HepG2 (cell line): ENCODE measurements around the gene KATNAL1. TPM values are rescaled to one million over a fixed set of nuclear protein-coding genes. Genes with fewer than 3 reads are reported as not detected.

Source experiments
- ATF7-NPFF ChIP-seq: sonication (generic); formaldehyde crosslinking; IDR thresholded peaks from 2 replicates; pipeline ENCODE4 v1.8.1; 2023; ENCODE audit warnings: mild to moderate bottlenecking, low read depth, missing genetic modification reagents, moderate library complexity
- BATF2 ChIP-seq: sonication (generic); formaldehyde crosslinking; IDR thresholded peaks from 2 replicates; pipeline ENCODE4 v1.8.0; 2022; ENCODE audit warnings: mild to moderate bottlenecking, missing genetic modification reagents, moderate library complexity
- HCFC1 ChIP-seq: fragments of 150-350 bp; IDR thresholded peaks from 2 replicates; pipeline ENCODE4 v1.6.1; 2014; ENCODE audit warnings: low read depth, low read length
- IRF2 ChIP-seq: IDR thresholded peaks from 2 replicates; pipeline ENCODE4 v1.6.1; 2018; ENCODE audit warnings: missing genetic modification reagents, missing compliant biosample characterization
- ISX ChIP-seq: sonication (generic); formaldehyde crosslinking; conservative IDR thresholded peaks from 2 replicates; pipeline ENCODE4 v1.5.0; 2020; ENCODE audit warnings: missing genetic modification reagents
- JDP2 ChIP-seq: sonication (generic); formaldehyde crosslinking; IDR thresholded peaks from 2 replicates; pipeline ENCODE4 v1.8.1; 2022; ENCODE audit warnings: missing genetic modification reagents, borderline replicate concordance
- KAT7 ChIP-seq: IDR thresholded peaks from 2 replicates; pipeline ENCODE4 v1.6.1; 2018; ENCODE audit warnings: borderline replicate concordance, missing compliant biosample characterization
- KDM5A ChIP-seq: fragments of 200-600 bp; sonication (generic); IDR thresholded peaks from 2 replicates; pipeline ENCODE4 v1.7.0; 2018; ENCODE audit warnings: antibody characterized with exemption, mild to moderate bottlenecking, low read length, borderline replicate concordance
- MNT ChIP-seq: fragments of 450-650 bp; IDR thresholded peaks from 2 replicates; pipeline ENCODE4 v1.6.1; 2016
- PBX3 ChIP-seq: sonication (generic); formaldehyde crosslinking; IDR thresholded peaks from 2 replicates; pipeline ENCODE4 v1.8.1; 2023; ENCODE audit warnings: missing genetic modification reagents, inconsistent platforms, borderline replicate concordance
- RAD51 ChIP-seq: fragments of 450-650 bp; IDR thresholded peaks from 2 replicates; pipeline ENCODE4 v1.6.1; 2016; ENCODE audit warnings: borderline replicate concordance
- RXRA ChIP-seq: sonication (generic); formaldehyde crosslinking; IDR thresholded peaks from 2 replicates; pipeline ENCODE4 v1.5.1; 2020; ENCODE audit warnings: missing genetic modification reagents
- SP140L ChIP-seq: sonication (generic); formaldehyde crosslinking; IDR thresholded peaks from 2 replicates; pipeline ENCODE4 v1.4.0; 2020; ENCODE audit warnings: missing genetic modification reagents, borderline replicate concordance
- SPEN ChIP-seq: sonication (generic); formaldehyde crosslinking; IDR thresholded peaks from 2 replicates; pipeline ENCODE4 v1.5.1; 2020; ENCODE audit warnings: low read depth, mild to moderate bottlenecking, missing genetic modification reagents
- SRY ChIP-seq: sonication (generic); formaldehyde crosslinking; IDR thresholded peaks from 2 replicates; pipeline ENCODE4 v1.8.0; 2022; ENCODE audit warnings: mild to moderate bottlenecking, missing genetic modification reagents
- ZFX ChIP-seq: sonication (generic); formaldehyde crosslinking; IDR thresholded peaks from 2 replicates; pipeline ENCODE4 v1.4.0; 2020; ENCODE audit warnings: mild to moderate bottlenecking, low read depth, missing genetic modification reagents, moderate library complexity
- ZFYVE20 ChIP-seq: sonication (generic); formaldehyde crosslinking; IDR thresholded peaks from 2 replicates; pipeline ENCODE4 v1.8.0; 2023; ENCODE audit warnings: low read depth, mild to moderate bottlenecking, moderate library complexity, missing genetic modification reagents, borderline replicate concordance
- ZHX2 ChIP-seq, 2 experiments: sonication (generic) in 1 of 2; formaldehyde crosslinking in 1 of 2; IDR thresholded peaks; 2 replicates each; pipeline versions ENCODE4 v1.6.1 to v1.9.0; 2014 to 2022; ENCODE audit warnings: antibody characterized with exemption in 1 of 2, borderline replicate concordance in 1 of 2, inconsistent platforms in 1 of 2, low read depth in 1 of 2, missing genetic modification reagents in 1 of 2
- ZNF234 ChIP-seq: sonication (generic); formaldehyde crosslinking; conservative IDR thresholded peaks from 2 replicates; pipeline ENCODE4 v1.5.1; 2020; ENCODE audit warnings: mild to moderate bottlenecking, missing genetic modification reagents
- ZNF329 ChIP-seq: sonication (generic); formaldehyde crosslinking; IDR thresholded peaks from 2 replicates; pipeline ENCODE4 v1.9.0; 2021; ENCODE audit warnings: low read depth, mild to moderate bottlenecking, missing genetic modification reagents
- ZNF589 ChIP-seq: sonication (generic); formaldehyde crosslinking; conservative IDR thresholded peaks from 2 replicates; pipeline ENCODE4 v1.8.0; 2022; ENCODE audit warnings: mild to moderate bottlenecking, moderate library complexity, missing genetic modification reagents
- ZNF850 ChIP-seq: sonication (generic); formaldehyde crosslinking; conservative IDR thresholded peaks from 2 replicates; pipeline ENCODE4 v1.9.0; 2021; ENCODE audit warnings: mild to moderate bottlenecking, missing genetic modification reagents
- polyA plus RNA-seq, 8 experiments: library from polyadenylated mRNA; depleted of rRNA in 3 of 8; stranded (reverse) in 7 of 8; unstranded in 1 of 8; fragments of >200 nt; fragmentation: Illumina TruSeq in 4 of 8; extraction: Trizol in 4 of 8; gene quantifications; 2 replicates each; pipeline versions ENCODE4 v1.2.1 to v1.2.3, GENCODE V29; 2011 to 2016; ENCODE audit warnings: low read depth in 4 of 8, missing spikeins in 1 of 8, mixed read lengths in 1 of 8; ENCODE audit not compliant: insufficient read depth in 1 of 8
- total RNA-seq, 5 experiments: library from RNA; depleted of rRNA; stranded (reverse); fragments of >200 nt; fragmentation: Illumina TruSeq; extraction: Trizol; gene quantifications; 2 replicates each; pipeline ENCODE4 v1.2.3, GENCODE V29; 2016; ENCODE audit warnings: low read depth in 1 of 5

The KATNAL1 gene
- total and polyA plus RNA-seq, 2 of the 13 experiments (the other 11 are each of a cell fraction or from before 2014, with no cell fraction given): 3.2 to 11.8 TPM

GRCh38 chr13:30306762-30307193 is 573 bp downstream of the KATNAL1 start (continued):
- TF ChIP-seq BATF2 (CRISPR knock-in tag) (no peak), SP140L (no peak), ZNF234 (CRISPR knock-in tag) (no peak; the same call in 1 of the 2 replicates), SPEN (0 out of 2 replicates have a peak, but pooled peaks have one; percentile 11), ISX (CRISPR knock-in tag) (no peak), ZFYVE20 (no peak), JDP2 (no peak), RXRA (CRISPR knock-in tag) (0 out of 2 replicates have a peak, but pooled peaks have one; percentile 4), ATF7-NPFF (CRISPR knock-in tag) (no peak), HCFC1 (peak; percentile 86), ZHX2 (IDR thresholded peaks at IDR 0.05; ENCODE audit: low read depth) (no peak), ZHX2 (CRISPR knock-in tag; IDR thresholded peaks at IDR 0.05; ENCODE audit: borderline replicate concordance) (no peak; the same call in 1 of the 2 replicates), IRF2 (CRISPR knock-in tag) (no peak), SRY (CRISPR knock-in tag) (no peak), ZFX (CRISPR knock-in tag) (peak; percentile 76), PBX3 (CRISPR knock-in tag) (no peak), ZNF589 (no peak), RAD51 (no peak), MNT (no peak), KAT7 (CRISPR knock-in tag) (0 out of 2 replicates have a peak, but pooled peaks have one; percentile 11), KDM5A (no peak), ZNF329 (CRISPR knock-in tag) (no peak), ZNF850 (CRISPR knock-in tag) (no peak; the same call in 1 of the 2 replicates)
